ENCODE data around the gene TMEM235. TPM values are rescaled to one million over a fixed set of nuclear protein-coding genes. Genes with fewer than 3 reads are reported as not detected.

The TMEM235 gene
- total and polyA plus RNA-seq, 2 donors (not counting 3 experiments of a cell fraction or from before 2014, with no cell fraction given): 0.04 to 0.38 TPM

DNA sequence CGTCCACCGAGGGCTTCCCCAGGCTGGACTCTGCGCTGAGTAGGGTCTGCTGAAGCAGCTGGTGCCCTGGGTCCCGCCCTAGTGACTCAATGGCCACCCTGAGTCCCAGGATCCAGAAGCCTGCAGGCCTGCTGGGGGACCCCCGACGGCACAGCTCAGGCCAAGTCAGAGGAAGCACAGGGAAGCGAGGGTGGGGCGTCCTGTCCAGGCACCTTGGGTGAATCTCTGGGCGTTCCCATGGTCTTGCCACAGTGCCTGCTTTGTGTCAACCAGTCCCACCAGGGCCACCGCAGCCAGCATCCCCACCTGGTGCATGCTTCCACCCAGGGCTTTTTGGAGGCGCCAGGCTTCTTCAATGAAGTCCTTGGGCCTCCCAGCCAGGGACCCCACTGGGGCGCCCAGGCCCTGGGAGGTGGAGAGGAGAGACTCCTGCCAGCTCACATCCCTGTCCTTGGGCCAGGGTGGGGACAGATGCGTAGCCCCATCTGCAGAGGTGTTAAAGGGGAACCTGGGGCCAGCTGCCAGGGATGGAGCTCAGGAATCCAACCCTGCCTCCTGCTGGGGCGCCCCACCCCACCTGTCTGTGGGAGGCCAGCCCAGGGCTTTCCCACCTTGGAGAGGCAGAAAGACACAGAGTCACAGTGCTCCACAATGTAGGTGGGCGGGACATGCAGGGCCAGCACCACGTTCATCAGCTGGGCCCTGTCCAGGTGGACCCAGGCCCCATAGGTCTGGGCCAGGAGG is 17.8 kb downstream of the TMEM235 start:
- FAIRE-seq (no peak), DNase-seq (ENCODE audit: low read depth, low spot score) (no peak)
- Histone ChIP-seq H3K4me1 (ENCODE audit: control insufficient read depth, extremely low read depth, insufficient read depth, low read length) (peaks cover 4% of the 10 kb centered on the region), H3K4me3 (replicated peaks in 1 of 3; ENCODE audit: insufficient read depth in 1 of 3, low read depth in 1 of 3, low read length in 3 of 3) (no peak overlapping the region), H3K9me3 (replicated peaks; ENCODE audit: control insufficient read depth, insufficient read depth, low read length) (no peaks in the 10 kb centered on the region), H3K27me3 (ENCODE audit: control insufficient read depth in 2 of 2, insufficient read depth in 2 of 2, low read length in 2 of 2) (no peaks in the 10 kb centered on the region), H3K36me3 (ENCODE audit: control insufficient read depth in 2 of 2, extremely low read depth in 1 of 2, insufficient read depth in 2 of 2, low read length in 2 of 2) (no peaks in the 10 kb centered on the region), H3K79me2 (ENCODE audit: control insufficient read depth, insufficient read depth, low read length) (no peaks in the 10 kb centered on the region), H4K20me1 (replicated peaks; ENCODE audit: control insufficient read depth, extremely low read depth, insufficient read depth, low read length) (no peaks in the 10 kb centered on the region), H3K4me2 (ENCODE audit: insufficient read depth, low read length) (no peak overlapping the region), H3K9ac (replicated peaks; ENCODE audit: extremely low read depth, insufficient read depth, low read length) (no peak overlapping the region), H3K27ac (ENCODE audit: insufficient read depth, low read depth, low read length) (no peak overlapping the region), H2AFZ (ENCODE audit: low read depth, low read length) (no peak overlapping the region), H3K9me1 (replicated peaks; ENCODE audit: control insufficient read depth, extremely low read depth, insufficient read depth, low read length) (no peaks in the 10 kb centered on the region)
- ChIA-PET POLR2A (no interaction called here), CTCF (interaction anchor here (0.6 to 3.7 kb wide), 16 partner anchors 9 to 230 kb away, joined by 3 to 59 read pairs (median 12); partner anchors contain the start of genes AFMID, SOCS3, TK1 and TMEM235)
- dilution Hi-C loops (cut with MboI; ENCODE audit: extremely low pct_ligation_motif_present, low sequenced_read_pairs) (no loop called here), intact Hi-C loops (cut with micrococcal nuclease) (no loop called here)
- BruUV-seq (replicated peaks): no TSS peak
- TF ChIP-seq GATA2 (IDR thresholded peaks at IDR 0.05; ENCODE audit: insufficient read depth, insufficient read length, low read depth, low read length) (no peak), FOS (IDR thresholded peaks at IDR 0.05; ENCODE audit: borderline replicate concordance, insufficient read depth, low read length) (no peak), JUN (IDR thresholded peaks at IDR 0.05; ENCODE audit: borderline replicate concordance, insufficient read depth, insufficient read length, low read depth) (no peak), MYC (IDR thresholded peaks at IDR 0.05; ENCODE audit: low read depth, low read length) (no peak), EZH2 (IDR thresholded peaks at IDR 0.05; ENCODE audit: borderline replicate concordance, low read depth, low read length, severe bottlenecking) (no peak), POLR2AphosphoS5 (IDR thresholded peaks at IDR 0.05; ENCODE audit: insufficient read depth, low read depth, low read length) (no peak), POLR2A (IDR thresholded peaks at IDR 0.05; ENCODE audit: low read depth, low read length) (no peak)
- TF ChIP-seq, protein P1, sequence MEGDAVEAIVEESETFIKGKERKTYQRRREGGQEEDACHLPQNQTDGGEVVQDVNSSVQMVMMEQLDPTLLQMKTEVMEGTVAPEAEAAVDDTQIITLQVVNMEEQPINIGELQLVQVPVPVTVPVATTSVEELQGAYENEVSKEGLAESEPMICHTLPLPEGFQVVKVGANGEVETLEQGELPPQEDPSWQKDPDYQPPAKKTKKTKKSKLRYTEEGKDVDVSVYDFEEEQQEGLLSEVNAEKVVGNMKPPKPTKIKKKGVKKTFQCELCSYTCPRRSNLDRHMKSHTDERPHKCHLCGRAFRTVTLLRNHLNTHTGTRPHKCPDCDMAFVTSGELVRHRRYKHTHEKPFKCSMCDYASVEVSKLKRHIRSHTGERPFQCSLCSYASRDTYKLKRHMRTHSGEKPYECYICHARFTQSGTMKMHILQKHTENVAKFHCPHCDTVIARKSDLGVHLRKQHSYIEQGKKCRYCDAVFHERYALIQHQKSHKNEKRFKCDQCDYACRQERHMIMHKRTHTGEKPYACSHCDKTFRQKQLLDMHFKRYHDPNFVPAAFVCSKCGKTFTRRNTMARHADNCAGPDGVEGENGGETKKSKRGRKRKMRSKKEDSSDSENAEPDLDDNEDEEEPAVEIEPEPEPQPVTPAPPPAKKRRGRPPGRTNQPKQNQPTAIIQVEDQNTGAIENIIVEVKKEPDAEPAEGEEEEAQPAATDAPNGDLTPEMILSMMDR (IDR thresholded peaks at IDR 0.05; ENCODE audit: extremely low read depth in 1 of 2, insufficient read depth in 1 of 2, low read depth in 1 of 2, low read length in 2 of 2): no peak
